Astrocyte (in vitro differentiated cells and primary cell): ENCODE data around the gene PATL2. TPM values are rescaled to one million over a fixed set of nuclear protein-coding genes. Genes with fewer than 3 reads are reported as not detected.
A peak's percentile ranks its signal among the peaks of the same experiment; 100 is the strongest.

Experiments used
- DNase-seq: peaks from one replicate; pipeline ENCODE4 v3.0.0-alpha.2; 2010; ENCODE audit warnings: low read depth
- FAIRE-seq: peaks from 2 replicates; lab custom pipeline; 2011; peaks lifted over from hg19 to GRCh38; lab: Jason Lieb, UNC
- H2AFZ ChIP-seq: 2 replicates; pipeline ENCODE4 v1.6.0; 2012; ENCODE audit warnings: low read depth, low read length, inconsistent platforms
- H3K27ac ChIP-seq: 2 replicates; pipeline ENCODE4 v1.5.1; 2011; ENCODE audit warnings: low read depth, low read length, inconsistent platforms
- H3K27me3 ChIP-seq: 2 replicates; pipeline ENCODE4 v1.6.0; 2011; ENCODE audit warnings: low read length, inconsistent platforms; ENCODE audit not compliant: insufficient read depth
- H3K36me3 ChIP-seq: 2 replicates; pipeline ENCODE4 v1.5.1; 2011; ENCODE audit warnings: low read length, inconsistent platforms; ENCODE audit not compliant: insufficient read depth
- H3K4me1 ChIP-seq: 2 replicates; pipeline ENCODE4 v1.5.1; 2011; ENCODE audit warnings: low read length, inconsistent platforms; ENCODE audit not compliant: insufficient read depth
- H3K4me2 ChIP-seq: 2 replicates; pipeline ENCODE4 v1.6.0; 2012; ENCODE audit warnings: low read length, inconsistent platforms
- H3K4me3 ChIP-seq: 2 replicates; pipeline ENCODE4 v1.5.1; 2011; ENCODE audit warnings: low read depth, mild to moderate bottlenecking, low read length, inconsistent platforms; ENCODE audit not compliant: insufficient read depth
- H3K79me2 ChIP-seq: 2 replicates; pipeline ENCODE4 v1.6.0; 2012; ENCODE audit warnings: mild to moderate bottlenecking, low read length, inconsistent platforms; ENCODE audit not compliant: insufficient read depth
- H3K9ac ChIP-seq: 2 replicates; pipeline ENCODE4 v1.6.0; 2012; ENCODE audit warnings: mild to moderate bottlenecking, low read length, inconsistent platforms
- H3K9me3 ChIP-seq: 2 replicates; pipeline ENCODE4 v1.5.1; 2012; ENCODE audit warnings: low read depth, mild to moderate bottlenecking, low read length, inconsistent platforms; ENCODE audit not compliant: insufficient read depth
- H4K20me1 ChIP-seq: 2 replicates; pipeline ENCODE4 v1.6.0; 2012; ENCODE audit warnings: low read length, inconsistent platforms; ENCODE audit not compliant: insufficient read depth
- H3K27ac Mint-ChIP-seq: one replicate; pipeline ENCODE4 v1.8.0; 2021; ENCODE audit warnings: mild to moderate bottlenecking, mixed read lengths; ENCODE audit not compliant: unreplicated experiment
- H3K27me3 Mint-ChIP-seq: one replicate; pipeline ENCODE4 v1.8.0; 2021; ENCODE audit warnings: low read depth, mixed read lengths; ENCODE audit not compliant: unreplicated experiment
- H3K36me3 Mint-ChIP-seq: one replicate; pipeline ENCODE4 v1.8.0; 2021; ENCODE audit warnings: low read depth, mixed read lengths; ENCODE audit not compliant: unreplicated experiment
- H3K4me1 Mint-ChIP-seq: one replicate; pipeline ENCODE4 v1.8.0; 2021; ENCODE audit warnings: low read depth, mixed read lengths; ENCODE audit not compliant: unreplicated experiment
- H3K4me3 Mint-ChIP-seq: one replicate; pipeline ENCODE4 v1.8.0; 2021; ENCODE audit warnings: mild to moderate bottlenecking, moderate library complexity, mixed read lengths; ENCODE audit not compliant: unreplicated experiment
- H3K9me3 Mint-ChIP-seq: one replicate; pipeline ENCODE4 v1.8.0; 2021; ENCODE audit warnings: mild to moderate bottlenecking, mixed read lengths; ENCODE audit not compliant: unreplicated experiment
- CTCF ChIP-seq: IDR thresholded peaks from 2 replicates; pipeline ENCODE4 v1.5.1; 2011; ENCODE audit warnings: low read depth, mild to moderate bottlenecking, inconsistent platforms, low read length, moderate library complexity; ENCODE audit not compliant: insufficient read depth
- EZH2 ChIP-seq: IDR thresholded peaks from 2 replicates; pipeline ENCODE4 v1.6.1; 2012; ENCODE audit warnings: mild to moderate bottlenecking, low read length, inconsistent platforms; ENCODE audit not compliant: insufficient read depth
- total RNA-seq: library from RNA; stranded (reverse); gene quantifications from 2 replicates; pipeline ENCODE4 v1.2.1, GENCODE V29; 2021

The PATL2 gene
- total RNA-seq, 1 donor from 2014 or later: 1.2 TPM

DNA sequence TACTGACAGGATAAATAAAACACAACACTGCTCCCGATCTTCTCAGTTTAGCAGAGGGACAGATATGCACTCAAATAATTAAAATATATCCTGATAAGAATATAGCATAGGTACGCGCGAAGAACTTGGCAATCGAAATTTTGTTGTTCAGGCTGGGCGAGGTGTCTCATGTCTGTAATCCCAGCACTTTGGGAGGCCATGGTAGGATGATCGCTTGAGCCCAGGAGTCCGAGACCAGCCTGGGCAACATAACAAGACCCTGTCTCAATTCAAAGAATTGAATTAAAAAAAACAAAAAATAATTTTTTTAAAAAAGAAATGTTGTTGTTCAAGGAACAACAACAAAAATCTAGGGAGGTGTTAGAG, 7.8 kb upstream of the PATL2 start:
- H3K27ac ChIP-seq: no peak overlapping the region
- peaks cover 38% of the 10 kb centered on the region for H4K20me1 ChIP-seq
- Mint-ChIP-seq H3K4me1 (peaks cover 10% of the 10 kb centered on the region), H3K27me3 (no peaks in the 10 kb centered on the region), H3K27ac (peak overlapping the region; percentile 56), H3K36me3 (peaks cover 4% of the 10 kb centered on the region), H3K4me3 (no peak overlapping the region), H3K9me3 (no peaks in the 10 kb centered on the region)
- no peaks in the 10 kb centered on the region for H3K9me3 ChIP-seq
- H3K36me3 ChIP-seq: peaks cover 39% of the 10 kb centered on the region
- H3K4me2 ChIP-seq: no peak overlapping the region
- DNase-seq (no peak), FAIRE-seq (no peak)
- no peaks in the 10 kb centered on the region for H3K4me1 ChIP-seq
- no peak overlapping the region for H2AFZ ChIP-seq
- TF ChIP-seq CTCF: no peak
- TF ChIP-seq EZH2: no peak
- H3K79me2 ChIP-seq: peaks cover 20% of the 10 kb centered on the region
- H3K9ac ChIP-seq: no peak overlapping the region
- H3K4me3 ChIP-seq: no peak overlapping the region
- no peaks in the 10 kb centered on the region for H3K27me3 ChIP-seq

DNA sequence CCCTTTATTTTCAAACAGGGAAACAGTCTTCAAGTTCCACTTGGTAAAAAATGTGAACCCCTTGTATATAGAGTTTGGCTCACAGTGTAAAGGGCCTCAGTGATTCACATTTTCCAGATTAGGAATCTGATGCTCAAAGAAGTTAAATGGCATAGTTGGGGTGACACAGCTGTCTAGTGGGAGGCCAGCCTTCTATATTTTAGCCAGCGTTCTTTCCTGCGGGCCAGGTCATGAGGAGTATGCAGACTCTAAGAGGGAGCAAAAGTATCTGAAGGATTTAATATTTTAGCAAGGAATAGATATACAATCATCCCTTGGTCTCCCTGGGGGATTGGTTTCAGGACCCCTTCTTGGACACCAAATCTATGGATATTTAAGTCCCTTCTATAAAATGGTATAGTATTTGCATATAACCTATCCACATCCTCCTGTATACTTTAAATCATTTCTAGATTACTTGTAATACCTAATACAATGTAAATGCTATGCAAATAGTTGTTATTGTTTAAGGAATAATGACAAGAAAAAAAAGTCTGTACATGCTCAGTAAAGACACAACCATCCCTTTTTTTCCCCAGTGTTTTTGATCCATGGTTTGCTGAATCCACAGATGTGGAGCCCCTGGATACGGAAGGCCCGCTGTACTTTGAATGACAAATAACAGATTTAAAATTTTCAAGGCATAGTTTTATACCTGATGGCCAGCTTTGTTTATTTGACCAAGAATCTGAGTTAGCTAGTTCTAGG, 7.2 kb upstream of the PATL2 start:
- H3K9me3 ChIP-seq: no peaks in the 10 kb centered on the region

More for the DNA sequence above, 7.2 kb upstream of the PATL2 start:
- peaks cover 25% of the 10 kb centered on the region for H3K79me2 ChIP-seq
- no peak overlapping the region for H3K4me3 ChIP-seq
- no peak for TF ChIP-seq CTCF
- TF ChIP-seq EZH2: no peak
- H3K4me1 ChIP-seq: peaks cover 1% of the 10 kb centered on the region
- peaks cover 39% of the 10 kb centered on the region for H3K36me3 ChIP-seq
- no peaks in the 10 kb centered on the region for H3K27me3 ChIP-seq
- Mint-ChIP-seq H3K27ac (no peak overlapping the region), H3K4me3 (no peak overlapping the region), H3K36me3 (peaks cover 4% of the 10 kb centered on the region), H3K27me3 (no peaks in the 10 kb centered on the region), H3K4me1 (peaks cover 10% of the 10 kb centered on the region), H3K9me3 (no peaks in the 10 kb centered on the region)
- no peak overlapping the region for H3K4me2 ChIP-seq
- no peak overlapping the region for H3K27ac ChIP-seq
- H2AFZ ChIP-seq: no peak overlapping the region
- FAIRE-seq: no peak
- no peak overlapping the region for H3K9ac ChIP-seq
- DNase-seq: no peak
- H4K20me1 ChIP-seq: peaks cover 44% of the 10 kb centered on the region
